Measurements from ENCODE around the gene KDM2B.

DNA sequence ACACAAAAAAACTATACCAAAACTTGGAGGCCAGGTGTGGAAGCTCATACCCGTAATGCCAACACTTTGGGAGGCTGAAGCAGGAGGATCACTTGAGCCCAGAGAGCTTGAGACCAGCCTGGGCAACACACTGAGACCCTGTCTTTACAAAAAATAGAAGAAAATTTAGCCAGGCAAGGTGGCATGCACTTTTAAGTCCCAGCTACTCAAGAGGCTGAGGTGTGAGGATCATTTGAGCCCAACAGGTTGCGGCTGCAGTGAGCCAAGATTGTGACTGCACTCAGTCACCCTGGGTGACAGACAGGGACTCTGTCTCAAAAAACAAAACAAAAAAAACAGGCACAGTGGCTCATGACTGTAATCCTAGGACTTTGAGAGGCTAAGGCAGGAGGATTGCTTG is 105.5 kb downstream of the KDM2B start:
- no peak for TF ChIP-seq EZH2 (IDR thresholded peaks at IDR 0.05)
- TF ChIP-seq POLR2AphosphoS5 (IDR thresholded peaks at IDR 0.05; ENCODE audit: borderline replicate concordance, low read depth, low read length), result no peak
- TF ChIP-seq FOXP2 (optimal IDR thresholded peaks at IDR 0.05; ENCODE audit: control extremely low read depth, extremely low read length, insufficient read depth), result no peak

All from SK-N-MC (cell line).